WTC11 (cell line): ENCODE data around the gene FGF22.

Experiments
- CREM ChIP-seq: sonication (generic); formaldehyde crosslinking; IDR thresholded peaks from 2 replicates; pipeline ENCODE4 v1.8.1; 2022; ENCODE audit warnings: mild to moderate bottlenecking, missing genetic modification reagents, moderate library complexity
- CTCF ChIP-seq: fragments of 200-600 bp; IDR thresholded peaks from 2 replicates; pipeline ENCODE4 v1.8.0; 2022; ENCODE audit warnings: antibody characterized with exemption
- FOXJ3 ChIP-seq: sonication (generic); formaldehyde crosslinking; IDR thresholded peaks from 2 replicates; pipeline ENCODE4 v1.9.0; 2021; ENCODE audit warnings: missing genetic modification reagents, mild to moderate bottlenecking, borderline replicate concordance
- TF ChIP-seq, protein P1 (sequence below): sonication (generic); formaldehyde crosslinking; conservative IDR thresholded peaks from 2 replicates; pipeline ENCODE4 v1.8.1; 2022; ENCODE audit warnings: mild to moderate bottlenecking, missing genetic modification reagents
- TF ChIP-seq, protein P2 (sequence below): sonication (generic); formaldehyde crosslinking; IDR thresholded peaks from 2 replicates; pipeline ENCODE4 v1.8.1; 2023; ENCODE audit warnings: mild to moderate bottlenecking, missing genetic modification reagents, moderate library complexity
- TF ChIP-seq, protein P3 (sequence below): sonication (generic); formaldehyde crosslinking; IDR thresholded peaks from 2 replicates; pipeline ENCODE4 v1.8.0; 2022; ENCODE audit warnings: mild to moderate bottlenecking, missing genetic modification reagents

GRCh38 chr19:646779-647565 lies 7.3 kb downstream of the FGF22 start:
- TF ChIP-seq FOXJ3 (no peak), CTCF (no peak), CREM (CRISPR knock-in tag) (no peak)
- TF ChIP-seq, protein P1, sequence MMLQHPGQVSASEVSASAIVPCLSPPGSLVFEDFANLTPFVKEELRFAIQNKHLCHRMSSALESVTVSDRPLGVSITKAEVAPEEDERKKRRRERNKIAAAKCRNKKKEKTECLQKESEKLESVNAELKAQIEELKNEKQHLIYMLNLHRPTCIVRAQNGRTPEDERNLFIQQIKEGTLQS, result no peak
- TF ChIP-seq, protein P2, sequence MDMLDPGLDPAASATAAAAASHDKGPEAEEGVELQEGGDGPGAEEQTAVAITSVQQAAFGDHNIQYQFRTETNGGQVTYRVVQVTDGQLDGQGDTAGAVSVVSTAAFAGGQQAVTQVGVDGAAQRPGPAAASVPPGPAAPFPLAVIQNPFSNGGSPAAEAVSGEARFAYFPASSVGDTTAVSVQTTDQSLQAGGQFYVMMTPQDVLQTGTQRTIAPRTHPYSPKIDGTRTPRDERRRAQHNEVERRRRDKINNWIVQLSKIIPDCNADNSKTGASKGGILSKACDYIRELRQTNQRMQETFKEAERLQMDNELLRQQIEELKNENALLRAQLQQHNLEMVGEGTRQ, result no peak
- TF ChIP-seq, protein P3, sequence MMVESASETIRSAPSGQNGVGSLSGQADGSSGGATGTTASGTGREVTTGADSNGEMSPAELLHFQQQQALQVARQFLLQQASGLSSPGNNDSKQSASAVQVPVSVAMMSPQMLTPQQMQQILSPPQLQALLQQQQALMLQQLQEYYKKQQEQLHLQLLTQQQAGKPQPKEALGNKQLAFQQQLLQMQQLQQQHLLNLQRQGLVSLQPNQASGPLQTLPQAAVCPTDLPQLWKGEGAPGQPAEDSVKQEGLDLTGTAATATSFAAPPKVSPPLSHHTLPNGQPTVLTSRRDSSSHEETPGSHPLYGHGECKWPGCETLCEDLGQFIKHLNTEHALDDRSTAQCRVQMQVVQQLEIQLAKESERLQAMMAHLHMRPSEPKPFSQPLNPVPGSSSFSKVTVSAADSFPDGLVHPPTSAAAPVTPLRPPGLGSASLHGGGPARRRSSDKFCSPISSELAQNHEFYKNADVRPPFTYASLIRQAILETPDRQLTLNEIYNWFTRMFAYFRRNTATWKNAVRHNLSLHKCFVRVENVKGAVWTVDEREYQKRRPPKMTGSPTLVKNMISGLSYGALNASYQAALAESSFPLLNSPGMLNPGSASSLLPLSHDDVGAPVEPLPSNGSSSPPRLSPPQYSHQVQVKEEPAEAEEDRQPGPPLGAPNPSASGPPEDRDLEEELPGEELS (CRISPR knock-in tag), result no peak
